K562 (cell line): ENCODE measurements around the gene FYB1. TPM values are rescaled to one million over a fixed set of nuclear protein-coding genes. Genes with fewer than 3 reads are reported as not detected.

Source experiments
- COPS2 ChIP-seq: fragments of 450-650 bp; conservative IDR thresholded peaks from 2 replicates; pipeline ENCODE4 v1.6.1; 2016; ENCODE audit warnings: mild to moderate bottlenecking, moderate library complexity
- EP400 ChIP-seq: fragments of 450-650 bp; IDR thresholded peaks from 2 replicates; pipeline ENCODE4 v1.6.1; 2017; ENCODE audit warnings: antibody characterized with exemption, mild to moderate bottlenecking, moderate library complexity
- FOXK2 ChIP-seq, 2 experiments: fragments of 450-650 bp; IDR thresholded peaks in 1 of 2; conservative IDR thresholded peaks in 1 of 2; 2 replicates each; pipeline ENCODE4 v1.6.1; 2016; ENCODE audit warnings: low read depth in 2 of 2, mild to moderate bottlenecking in 1 of 2
- KDM5B ChIP-seq: fragments of 200-600 bp; sonication (generic); IDR thresholded peaks from 2 replicates; pipeline ENCODE4 v1.6.1; 2012; ENCODE audit warnings: low read depth, mild to moderate bottlenecking, moderate library complexity, low read length, control low read depth, inconsistent platforms; ENCODE audit not compliant: insufficient replicate concordance
- POU5F1 ChIP-seq: fragments of 150-350 bp; IDR thresholded peaks from 2 replicates; pipeline ENCODE4 v1.6.1; 2014; ENCODE audit warnings: borderline replicate concordance, low read length, low read depth, mild to moderate bottlenecking; ENCODE audit not compliant: partially characterized antibody
- SAP30 ChIP-seq: fragments of 200-600 bp; sonication (generic); IDR thresholded peaks from 2 replicates; pipeline ENCODE4 v1.6.1; 2012; ENCODE audit warnings: borderline replicate concordance, low read depth, mild to moderate bottlenecking, moderate library complexity, low read length, control low read depth, inconsistent platforms; ENCODE audit not compliant: insufficient read depth, poor library complexity, severe bottlenecking
- SRSF3 ChIP-seq: fragments of 200-400 bp; formaldehyde crosslinking; IDR thresholded peaks from 2 replicates; pipeline ENCODE4 v1.6.1; 2016; ENCODE audit warnings: mild to moderate bottlenecking, low read length, moderate library complexity; ENCODE audit not compliant: insufficient read depth
- TEAD1 ChIP-seq, 2 experiments: fragments of 450-650 bp in 1 of 2; sonication (generic) in 1 of 2; formaldehyde crosslinking; IDR thresholded peaks; 2 replicates each; pipeline versions ENCODE4 v1.4.0 to v1.8.0; 2020 to 2022; ENCODE audit warnings: mild to moderate bottlenecking in 2 of 2, missing genetic modification reagents in 1 of 2
- ZNF253 ChIP-seq: fragments of 250-450 bp; sonication (Bioruptor Pico); conservative IDR thresholded peaks from 2 replicates; pipeline ENCODE4 v1.6.1; 2021; ENCODE audit warnings: mild to moderate bottlenecking
- polyA plus RNA-seq, 8 experiments: library from polyadenylated mRNA; depleted of rRNA in 4 of 8; stranded (reverse) in 5 of 8; unstranded in 3 of 8; fragments of >200 nt; fragmentation: Nextera tagmentation in 2 of 8; fragmentation: Illumina TruSeq in 1 of 8; extraction: Ambion mirVana in 2 of 8; extraction: Trizol in 1 of 8; gene quantifications; 2 replicates each; pipeline versions ENCODE4 v1.2.1 to v1.2.3, GENCODE V29; 2011 to 2014; ENCODE audit warnings: inconsistent platforms in 1 of 8, missing spikeins in 1 of 8
- total RNA-seq, 7 experiments: library from RNA; depleted of rRNA in 6 of 7; stranded (reverse); fragments of >200 nt in 6 of 7; fragmentation: Illumina TruSeq in 2 of 7; extraction: Trizol in 2 of 7; gene quantifications; 2 replicates each; pipeline versions ENCODE4 v1.2.1 to v1.2.3, GENCODE V29; 2011 to 2021; ENCODE audit warnings: low replicate concordance in 1 of 7
- TF ChIP-seq, protein P1 (sequence below): sonication (generic); formaldehyde crosslinking; IDR thresholded peaks from 2 replicates; pipeline ENCODE4 v1.8.0; 2023; ENCODE audit warnings: missing genetic modification reagents, mild to moderate bottlenecking, borderline replicate concordance
- TF ChIP-seq, protein P2 (sequence below), 2 experiments: fragments of 450-650 bp; formaldehyde crosslinking in 1 of 2; IDR thresholded peaks; 2 replicates each; pipeline versions ENCODE4 v1.4.0 to v1.6.1; 2014 to 2020; ENCODE audit warnings: mild to moderate bottlenecking in 2 of 2, borderline replicate concordance in 1 of 2, low read depth in 1 of 2

FYB1 gene
- total and polyA plus RNA-seq, 9 of the 15 experiments (the other 6 are each of a cell fraction or from before 2014, with no cell fraction given): 4.7 to 31.5 (median 9.7) TPM

DNA sequence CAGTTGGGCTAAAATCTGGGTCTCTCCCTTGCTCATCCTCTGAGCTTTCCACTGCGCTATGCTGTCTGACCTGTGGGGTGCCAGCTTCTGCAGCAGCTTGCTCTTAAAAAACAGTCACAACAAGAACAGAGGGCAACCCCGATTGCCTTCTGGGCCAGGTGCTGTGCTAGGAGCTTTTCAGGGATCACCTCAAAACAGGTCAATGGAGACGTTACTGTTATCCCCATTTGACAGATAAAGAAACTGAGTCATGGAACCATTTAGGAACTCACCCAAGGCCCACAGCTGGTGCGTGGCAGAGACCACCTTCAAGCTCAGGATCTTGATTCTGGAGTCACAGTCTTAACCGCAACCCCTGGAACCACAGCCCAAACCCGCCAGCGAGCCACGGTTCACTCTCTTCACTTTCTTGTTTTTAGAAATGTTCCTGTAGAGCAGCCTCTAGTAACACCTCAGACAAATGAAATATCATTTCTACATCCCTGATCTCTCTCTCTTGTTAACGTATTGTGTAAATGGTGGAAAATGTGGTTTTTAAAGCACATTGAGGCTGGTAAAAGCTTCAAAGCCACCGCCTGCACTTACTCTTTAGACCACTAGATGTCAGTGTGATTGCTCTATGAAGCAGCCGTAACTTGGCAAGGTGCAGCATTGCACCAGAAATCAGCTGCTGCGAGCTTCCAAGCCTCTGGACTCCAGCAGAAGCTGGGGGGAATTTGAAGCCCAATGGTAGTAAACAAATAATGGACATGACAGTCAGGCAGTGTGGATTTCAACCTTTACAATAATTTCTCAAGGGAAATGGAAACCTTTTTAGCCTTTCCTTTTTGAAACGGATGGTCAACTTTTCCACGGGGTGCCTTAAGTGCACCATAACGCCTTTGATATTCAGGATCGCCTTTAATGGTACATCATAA, 1.7 kb downstream of the FYB1 start (continued):
- TF ChIP-seq, protein P1, sequence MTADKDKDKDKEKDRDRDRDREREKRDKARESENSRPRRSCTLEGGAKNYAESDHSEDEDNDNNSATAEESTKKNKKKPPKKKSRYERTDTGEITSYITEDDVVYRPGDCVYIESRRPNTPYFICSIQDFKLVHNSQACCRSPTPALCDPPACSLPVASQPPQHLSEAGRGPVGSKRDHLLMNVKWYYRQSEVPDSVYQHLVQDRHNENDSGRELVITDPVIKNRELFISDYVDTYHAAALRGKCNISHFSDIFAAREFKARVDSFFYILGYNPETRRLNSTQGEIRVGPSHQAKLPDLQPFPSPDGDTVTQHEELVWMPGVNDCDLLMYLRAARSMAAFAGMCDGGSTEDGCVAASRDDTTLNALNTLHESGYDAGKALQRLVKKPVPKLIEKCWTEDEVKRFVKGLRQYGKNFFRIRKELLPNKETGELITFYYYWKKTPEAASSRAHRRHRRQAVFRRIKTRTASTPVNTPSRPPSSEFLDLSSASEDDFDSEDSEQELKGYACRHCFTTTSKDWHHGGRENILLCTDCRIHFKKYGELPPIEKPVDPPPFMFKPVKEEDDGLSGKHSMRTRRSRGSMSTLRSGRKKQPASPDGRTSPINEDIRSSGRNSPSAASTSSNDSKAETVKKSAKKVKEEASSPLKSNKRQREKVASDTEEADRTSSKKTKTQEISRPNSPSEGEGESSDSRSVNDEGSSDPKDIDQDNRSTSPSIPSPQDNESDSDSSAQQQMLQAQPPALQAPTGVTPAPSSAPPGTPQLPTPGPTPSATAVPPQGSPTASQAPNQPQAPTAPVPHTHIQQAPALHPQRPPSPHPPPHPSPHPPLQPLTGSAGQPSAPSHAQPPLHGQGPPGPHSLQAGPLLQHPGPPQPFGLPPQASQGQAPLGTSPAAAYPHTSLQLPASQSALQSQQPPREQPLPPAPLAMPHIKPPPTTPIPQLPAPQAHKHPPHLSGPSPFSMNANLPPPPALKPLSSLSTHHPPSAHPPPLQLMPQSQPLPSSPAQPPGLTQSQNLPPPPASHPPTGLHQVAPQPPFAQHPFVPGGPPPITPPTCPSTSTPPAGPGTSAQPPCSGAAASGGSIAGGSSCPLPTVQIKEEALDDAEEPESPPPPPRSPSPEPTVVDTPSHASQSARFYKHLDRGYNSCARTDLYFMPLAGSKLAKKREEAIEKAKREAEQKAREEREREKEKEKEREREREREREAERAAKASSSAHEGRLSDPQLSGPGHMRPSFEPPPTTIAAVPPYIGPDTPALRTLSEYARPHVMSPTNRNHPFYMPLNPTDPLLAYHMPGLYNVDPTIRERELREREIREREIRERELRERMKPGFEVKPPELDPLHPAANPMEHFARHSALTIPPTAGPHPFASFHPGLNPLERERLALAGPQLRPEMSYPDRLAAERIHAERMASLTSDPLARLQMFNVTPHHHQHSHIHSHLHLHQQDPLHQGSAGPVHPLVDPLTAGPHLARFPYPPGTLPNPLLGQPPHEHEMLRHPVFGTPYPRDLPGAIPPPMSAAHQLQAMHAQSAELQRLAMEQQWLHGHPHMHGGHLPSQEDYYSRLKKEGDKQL (CRISPR knock-in tag): no peak
- TF ChIP-seq, protein P2, sequence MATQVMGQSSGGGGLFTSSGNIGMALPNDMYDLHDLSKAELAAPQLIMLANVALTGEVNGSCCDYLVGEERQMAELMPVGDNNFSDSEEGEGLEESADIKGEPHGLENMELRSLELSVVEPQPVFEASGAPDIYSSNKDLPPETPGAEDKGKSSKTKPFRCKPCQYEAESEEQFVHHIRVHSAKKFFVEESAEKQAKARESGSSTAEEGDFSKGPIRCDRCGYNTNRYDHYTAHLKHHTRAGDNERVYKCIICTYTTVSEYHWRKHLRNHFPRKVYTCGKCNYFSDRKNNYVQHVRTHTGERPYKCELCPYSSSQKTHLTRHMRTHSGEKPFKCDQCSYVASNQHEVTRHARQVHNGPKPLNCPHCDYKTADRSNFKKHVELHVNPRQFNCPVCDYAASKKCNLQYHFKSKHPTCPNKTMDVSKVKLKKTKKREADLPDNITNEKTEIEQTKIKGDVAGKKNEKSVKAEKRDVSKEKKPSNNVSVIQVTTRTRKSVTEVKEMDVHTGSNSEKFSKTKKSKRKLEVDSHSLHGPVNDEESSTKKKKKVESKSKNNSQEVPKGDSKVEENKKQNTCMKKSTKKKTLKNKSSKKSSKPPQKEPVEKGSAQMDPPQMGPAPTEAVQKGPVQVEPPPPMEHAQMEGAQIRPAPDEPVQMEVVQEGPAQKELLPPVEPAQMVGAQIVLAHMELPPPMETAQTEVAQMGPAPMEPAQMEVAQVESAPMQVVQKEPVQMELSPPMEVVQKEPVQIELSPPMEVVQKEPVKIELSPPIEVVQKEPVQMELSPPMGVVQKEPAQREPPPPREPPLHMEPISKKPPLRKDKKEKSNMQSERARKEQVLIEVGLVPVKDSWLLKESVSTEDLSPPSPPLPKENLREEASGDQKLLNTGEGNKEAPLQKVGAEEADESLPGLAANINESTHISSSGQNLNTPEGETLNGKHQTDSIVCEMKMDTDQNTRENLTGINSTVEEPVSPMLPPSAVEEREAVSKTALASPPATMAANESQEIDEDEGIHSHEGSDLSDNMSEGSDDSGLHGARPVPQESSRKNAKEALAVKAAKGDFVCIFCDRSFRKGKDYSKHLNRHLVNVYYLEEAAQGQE (IDR thresholded peaks at IDR 0.05; ENCODE audit: borderline replicate concordance): peak; percentile 89
- TF ChIP-seq, protein P2 (CRISPR knock-in tag; IDR thresholded peaks at IDR 0.05; ENCODE audit: low read depth): no peak
- TF ChIP-seq ZNF253 (CRISPR knock-in tag): no peak
- TF ChIP-seq TEAD1 (CRISPR knock-in tag; IDR thresholded peaks at IDR 0.05): 0 out of 4 replicates have a peak, but pooled peaks of 1 of the 2 experiments have one; percentile 27
- TF ChIP-seq SAP30: no peak
- TF ChIP-seq SRSF3: no peak
- no peak for TF ChIP-seq FOXK2 (conservative IDR thresholded peaks at IDR 0.05 in 1 of 2, IDR thresholded peaks at IDR 0.05 in 1 of 2; ENCODE audit: low read depth in 2 of 2)
- TF ChIP-seq KDM5B: no peak
- TF ChIP-seq POU5F1: no peak
- no peak for TF ChIP-seq EP400
- TF ChIP-seq COPS2: no peak
